AG04450 (cell line): ENCODE data around the gene STRIP2. TPM values are rescaled to one million over a fixed set of nuclear protein-coding genes. Genes with fewer than 3 reads are reported as not detected.

ENCODE experiments used
- CTCF ChIA-PET: fragments of 300-600, 350-600 bp; formaldehyde crosslinking; extraction: SDS; loops from one replicate; lab custom pipeline; 2022; ENCODE audit warnings: antibody characterized with exemption, inconsistent platforms; lab: Charles Lee
- POLR2A ChIA-PET: fragments of 350-600 bp; formaldehyde crosslinking; extraction: SDS; loops from one replicate; lab custom pipeline; 2021; ENCODE audit warnings: antibody characterized with exemption, inconsistent platforms; lab: Yijun Ruan, JAX
- DNase-seq: peaks from one replicate; pipeline ENCODE4 v3.0.0-alpha.2; 2011; ENCODE audit warnings: low read depth, low spot score
- H3K27ac ChIP-seq: one replicate; pipeline ENCODE4 v1.5.1; 2012; ENCODE audit warnings: low read depth, low read length, control low read depth
- H3K27me3 ChIP-seq: one replicate; pipeline ENCODE4 v1.6.0; 2012; ENCODE audit warnings: low read length; ENCODE audit not compliant: control insufficient read depth, insufficient read depth
- H3K4me3 ChIP-seq: 2 replicates; pipeline ENCODE4 v1.5.1; 2011; ENCODE audit warnings: mild to moderate bottlenecking, low read depth, low read length, control low read depth
- H3K9me3 ChIP-seq: 2 replicates; pipeline ENCODE4 v1.5.1; 2012; ENCODE audit warnings: low read length; ENCODE audit not compliant: control insufficient read depth, insufficient read depth
- polyA plus RNA-seq: library from polyadenylated mRNA; depleted of rRNA; stranded (reverse); fragments of >200 nt; gene quantifications from 2 replicates; pipeline ENCODE4 v1.2.3, GENCODE V29; 2011
- TF ChIP-seq, protein P1 (sequence below): IDR thresholded peaks from 2 replicates; pipeline ENCODE4 v1.5.1; 2011; ENCODE audit warnings: low read depth, low read length, control low read depth, inconsistent platforms

The STRIP2 gene
- polyA plus RNA-seq, 1 experiment = 1.7 TPM

DNA sequence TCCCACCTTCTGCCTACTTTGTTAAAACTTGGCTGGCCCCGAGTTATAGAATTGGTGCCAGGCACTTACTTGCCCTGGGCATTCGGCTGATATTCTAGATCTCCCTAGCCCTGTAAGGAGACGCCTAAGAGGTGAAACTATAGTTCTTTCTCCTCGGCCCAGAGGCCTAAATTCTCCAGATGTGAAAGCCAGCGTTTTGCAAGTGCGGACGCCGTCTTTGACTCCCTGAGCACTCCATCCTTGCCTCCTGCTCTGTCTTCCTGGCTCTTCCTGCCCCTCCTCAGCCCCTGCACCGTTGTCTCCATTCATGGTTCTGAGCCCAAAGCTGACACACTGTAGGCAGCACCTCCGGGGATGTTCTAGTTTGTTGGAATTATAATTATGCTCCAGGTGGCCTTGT, 79.3 kb downstream of the STRIP2 start:
- no peak overlapping the region for H3K27ac ChIP-seq
- ChIA-PET CTCF (no interaction called here), POLR2A (no interaction called here)
- H3K27me3 ChIP-seq = peaks cover 15% of the 10 kb centered on the region
- H3K4me3 ChIP-seq = no peak overlapping the region
- DNase-seq = no peak
- no peaks in the 10 kb centered on the region for H3K9me3 ChIP-seq
- TF ChIP-seq, protein P1, sequence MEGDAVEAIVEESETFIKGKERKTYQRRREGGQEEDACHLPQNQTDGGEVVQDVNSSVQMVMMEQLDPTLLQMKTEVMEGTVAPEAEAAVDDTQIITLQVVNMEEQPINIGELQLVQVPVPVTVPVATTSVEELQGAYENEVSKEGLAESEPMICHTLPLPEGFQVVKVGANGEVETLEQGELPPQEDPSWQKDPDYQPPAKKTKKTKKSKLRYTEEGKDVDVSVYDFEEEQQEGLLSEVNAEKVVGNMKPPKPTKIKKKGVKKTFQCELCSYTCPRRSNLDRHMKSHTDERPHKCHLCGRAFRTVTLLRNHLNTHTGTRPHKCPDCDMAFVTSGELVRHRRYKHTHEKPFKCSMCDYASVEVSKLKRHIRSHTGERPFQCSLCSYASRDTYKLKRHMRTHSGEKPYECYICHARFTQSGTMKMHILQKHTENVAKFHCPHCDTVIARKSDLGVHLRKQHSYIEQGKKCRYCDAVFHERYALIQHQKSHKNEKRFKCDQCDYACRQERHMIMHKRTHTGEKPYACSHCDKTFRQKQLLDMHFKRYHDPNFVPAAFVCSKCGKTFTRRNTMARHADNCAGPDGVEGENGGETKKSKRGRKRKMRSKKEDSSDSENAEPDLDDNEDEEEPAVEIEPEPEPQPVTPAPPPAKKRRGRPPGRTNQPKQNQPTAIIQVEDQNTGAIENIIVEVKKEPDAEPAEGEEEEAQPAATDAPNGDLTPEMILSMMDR = no peak

GRCh38 chr7:129514683-129515082, 80.5 kb downstream of the STRIP2 start:
- Histone ChIP-seq H3K27me3 (peaks cover 18% of the 10 kb centered on the region), H3K4me3 (no peak overlapping the region), H3K9me3 (no peaks in the 10 kb centered on the region), H3K27ac (no peak overlapping the region)
- no peak for DNase-seq
- POLR2A ChIA-PET = no interaction called here
- CTCF ChIA-PET = interaction anchor here (0.6 kb wide), 1 partner anchor 10 kb away, joined by 4 read pairs; no protein-coding TSS in a partner anchor
- TF ChIP-seq, protein P1 = no peak

DNA sequence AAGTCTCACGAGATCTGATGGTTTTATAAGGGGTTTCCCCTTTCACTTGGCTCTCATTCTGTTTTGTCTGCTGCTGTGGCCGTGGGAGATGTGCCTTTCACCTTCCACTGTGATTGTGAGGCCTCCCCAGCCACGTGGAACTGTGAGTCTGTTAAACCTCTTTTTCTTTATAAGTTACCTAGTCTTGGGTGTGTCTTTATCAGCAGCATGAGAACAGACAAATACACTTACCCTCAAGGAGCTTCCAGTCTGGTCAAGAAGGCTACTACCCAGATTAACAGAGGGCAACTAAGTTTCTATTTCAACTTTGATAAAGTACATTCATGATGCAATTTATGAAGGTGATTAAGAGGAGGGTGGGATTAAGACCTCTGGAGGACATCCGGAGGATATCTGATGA, 81.1 kb downstream of the STRIP2 start:
- CTCF ChIA-PET = no interaction called here

DNA sequence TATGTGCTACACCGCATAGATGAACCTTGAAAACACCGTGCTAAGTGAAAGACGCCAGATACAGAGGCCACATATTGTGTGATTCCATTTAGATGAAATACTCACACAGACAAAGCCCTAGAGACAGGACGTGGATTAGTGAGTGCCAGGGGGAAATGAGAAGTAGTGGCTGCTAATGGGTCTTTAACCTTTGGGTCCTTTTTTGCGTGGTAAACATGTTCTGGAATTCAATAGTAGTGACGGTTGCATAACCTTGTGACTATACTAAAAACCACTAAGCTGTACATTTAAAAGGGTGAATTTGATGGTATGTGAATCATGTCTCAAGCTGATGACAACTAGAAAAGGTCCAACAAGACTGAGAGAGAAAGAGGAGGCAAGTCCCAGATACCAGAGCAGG, 83.7 kb downstream of the STRIP2 start:
- Histone ChIP-seq H3K27ac (no peak overlapping the region), H3K27me3 (peaks cover 12% of the 10 kb centered on the region), H3K4me3 (no peak overlapping the region), H3K9me3 (no peaks in the 10 kb centered on the region)
- no peak for DNase-seq
- ChIA-PET CTCF (no interaction called here), POLR2A (interaction anchor here (0.6 kb wide), 1 partner anchor 82 kb away, joined by 4 read pairs; no protein-coding TSS in a partner anchor)
- TF ChIP-seq, protein P1 = no peak

More for the DNA sequence above, 81.1 kb downstream of the STRIP2 start:
- peaks cover 21% of the 10 kb centered on the region for H3K27me3 ChIP-seq
- TF ChIP-seq, protein P1 = no peak
- POLR2A ChIA-PET = no interaction called here
- no peaks in the 10 kb centered on the region for H3K9me3 ChIP-seq
- no peak overlapping the region for H3K27ac ChIP-seq
- no peak for DNase-seq
- no peak overlapping the region for H3K4me3 ChIP-seq

GRCh38 chr7:129519464-129519863, 85.2 kb downstream of the STRIP2 start:
- no peak for DNase-seq
- ChIA-PET CTCF (no interaction called here), POLR2A (no interaction called here)
- TF ChIP-seq, protein P1 = no peak
- no peak overlapping the region for H3K4me3 ChIP-seq
- H3K27me3 ChIP-seq = peaks cover 16% of the 10 kb centered on the region
- no peak overlapping the region for H3K27ac ChIP-seq
- H3K9me3 ChIP-seq = no peaks in the 10 kb centered on the region
